Measurements from ENCODE around the gene CYP39A1. TPM values are rescaled to one million over a fixed set of nuclear protein-coding genes. Genes with fewer than 3 reads are reported as not detected.

Gene CYP39A1
- total RNA-seq, 2 experiments from 2014 or later, result not detected

DNA sequence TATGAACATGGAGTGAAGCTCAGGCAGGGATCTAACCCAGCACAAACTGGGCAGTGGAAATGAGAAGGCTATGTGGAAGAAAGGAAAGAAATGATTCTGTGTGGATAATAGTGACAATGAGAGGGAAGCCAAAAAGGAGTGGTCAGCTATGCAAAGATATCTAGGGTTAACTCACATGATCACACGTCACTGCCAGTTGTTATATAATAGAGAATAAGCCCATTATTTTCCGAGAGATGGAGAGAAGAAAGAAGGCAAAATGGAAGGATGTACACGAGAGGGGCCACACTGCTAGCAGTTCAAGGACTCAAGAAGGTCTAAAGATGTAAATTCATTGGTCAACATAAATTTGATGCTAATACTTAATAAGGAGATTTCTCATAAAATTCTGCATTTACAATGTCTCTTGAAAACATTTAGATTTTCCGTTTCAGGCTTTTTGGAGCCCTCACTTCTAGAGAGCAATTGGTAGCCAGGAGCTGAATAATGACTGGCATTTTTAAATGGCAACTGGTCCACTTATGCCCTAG is 142.6 kb downstream of the CYP39A1 start:
- ATAC-seq (ENCODE audit: poor library complexity) (no peak), DNase-seq (no peak)
- H3K27me3 Mint-ChIP-seq, result peaks cover 24% of the 10 kb centered on the region
- Histone ChIP-seq H3K27ac (ENCODE audit: low read depth in 1 of 2, low read length in 2 of 2) (no peak overlapping the region), H3K4me3 (ENCODE audit: low read length) (no peak overlapping the region), H3K9me3 (ENCODE audit: control insufficient read depth in 1 of 2, insufficient read depth in 1 of 2, low read length in 2 of 2) (no peaks in the 10 kb centered on the region), H3K36me3 (ENCODE audit: insufficient read depth, low read length) (no peaks in the 10 kb centered on the region), H3K27me3 (ENCODE audit: control insufficient read depth in 1 of 2, insufficient read depth in 2 of 2, low read length in 2 of 2) (peaks cover 0 to 5% of the 10 kb centered on the region in 2 experiments), H3K4me1 (ENCODE audit: insufficient read depth, low read length) (no peaks in the 10 kb centered on the region)
- no peak overlapping the region for H3K27ac Mint-ChIP-seq
- CTCF ChIA-PET, result interaction anchor here (1.1 to 1.5 kb wide), 2 partner anchors 8 to 165 kb away, joined by 3 to 4 read pairs; no protein-coding TSS in a partner anchor
- TF ChIP-seq, protein P1, sequence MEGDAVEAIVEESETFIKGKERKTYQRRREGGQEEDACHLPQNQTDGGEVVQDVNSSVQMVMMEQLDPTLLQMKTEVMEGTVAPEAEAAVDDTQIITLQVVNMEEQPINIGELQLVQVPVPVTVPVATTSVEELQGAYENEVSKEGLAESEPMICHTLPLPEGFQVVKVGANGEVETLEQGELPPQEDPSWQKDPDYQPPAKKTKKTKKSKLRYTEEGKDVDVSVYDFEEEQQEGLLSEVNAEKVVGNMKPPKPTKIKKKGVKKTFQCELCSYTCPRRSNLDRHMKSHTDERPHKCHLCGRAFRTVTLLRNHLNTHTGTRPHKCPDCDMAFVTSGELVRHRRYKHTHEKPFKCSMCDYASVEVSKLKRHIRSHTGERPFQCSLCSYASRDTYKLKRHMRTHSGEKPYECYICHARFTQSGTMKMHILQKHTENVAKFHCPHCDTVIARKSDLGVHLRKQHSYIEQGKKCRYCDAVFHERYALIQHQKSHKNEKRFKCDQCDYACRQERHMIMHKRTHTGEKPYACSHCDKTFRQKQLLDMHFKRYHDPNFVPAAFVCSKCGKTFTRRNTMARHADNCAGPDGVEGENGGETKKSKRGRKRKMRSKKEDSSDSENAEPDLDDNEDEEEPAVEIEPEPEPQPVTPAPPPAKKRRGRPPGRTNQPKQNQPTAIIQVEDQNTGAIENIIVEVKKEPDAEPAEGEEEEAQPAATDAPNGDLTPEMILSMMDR (IDR thresholded peaks at IDR 0.05), result no peak
- no peak overlapping the region for H3K4me3 Mint-ChIP-seq
- POLR2A ChIA-PET, result no interaction called here
- intact Hi-C loops (cut with DNase I, micrococcal nuclease), result no loop called here
- no peaks in the 10 kb centered on the region for H3K9me3 Mint-ChIP-seq
- H3K4me1 Mint-ChIP-seq (ENCODE audit: low read depth), result no peaks in the 10 kb centered on the region
- no peaks in the 10 kb centered on the region for H3K36me3 Mint-ChIP-seq (ENCODE audit: low read depth)

DNA sequence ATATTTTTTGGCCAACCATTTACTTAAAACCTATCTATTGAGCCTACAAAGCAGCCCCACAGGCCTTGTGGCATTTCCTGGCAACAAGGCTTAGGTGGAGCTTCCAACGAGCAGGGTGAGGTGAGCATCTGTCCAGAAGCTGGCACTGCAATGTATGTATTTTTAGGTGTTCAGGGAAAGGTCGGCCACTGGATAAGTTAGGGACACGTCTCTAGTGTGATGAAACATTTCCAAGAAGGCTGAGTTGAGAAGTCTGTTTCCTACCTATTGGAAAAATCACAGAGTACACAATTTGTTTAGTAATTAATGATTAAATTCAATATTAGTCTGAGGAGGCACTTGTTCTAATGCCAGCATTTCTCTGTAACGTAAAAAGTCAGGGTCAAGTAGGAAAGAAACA is 143.6 kb downstream of the CYP39A1 start:
- ATAC-seq (ENCODE audit: poor library complexity) (no peak), DNase-seq (no peak)
- Histone ChIP-seq H3K36me3 (ENCODE audit: insufficient read depth, low read length) (no peaks in the 10 kb centered on the region), H3K27me3 (ENCODE audit: control insufficient read depth in 1 of 2, insufficient read depth in 2 of 2, low read length in 2 of 2) (peaks cover 0 to 9% of the 10 kb centered on the region in 2 experiments), H3K4me3 (ENCODE audit: low read length) (no peak overlapping the region), H3K27ac (ENCODE audit: low read depth in 1 of 2, low read length in 2 of 2) (no peak overlapping the region), H3K9me3 (ENCODE audit: control insufficient read depth in 1 of 2, insufficient read depth in 1 of 2, low read length in 2 of 2) (no peaks in the 10 kb centered on the region), H3K4me1 (ENCODE audit: insufficient read depth, low read length) (no peaks in the 10 kb centered on the region)
- intact Hi-C loops (cut with DNase I, micrococcal nuclease), result no loop called here
- TF ChIP-seq, protein P1 (IDR thresholded peaks at IDR 0.05), result no peak
- peaks cover 24% of the 10 kb centered on the region for H3K27me3 Mint-ChIP-seq
- H3K9me3 Mint-ChIP-seq, result no peaks in the 10 kb centered on the region
- ChIA-PET POLR2A (no interaction called here), CTCF (interaction anchor here (1.0 kb wide), 1 partner anchor 83 kb away, joined by 3 read pairs; no protein-coding TSS in a partner anchor)
- H3K36me3 Mint-ChIP-seq (ENCODE audit: low read depth), result no peaks in the 10 kb centered on the region
- H3K4me1 Mint-ChIP-seq (ENCODE audit: low read depth), result no peaks in the 10 kb centered on the region
- no peak overlapping the region for H3K4me3 Mint-ChIP-seq
- H3K27ac Mint-ChIP-seq, result no peak overlapping the region

DNA sequence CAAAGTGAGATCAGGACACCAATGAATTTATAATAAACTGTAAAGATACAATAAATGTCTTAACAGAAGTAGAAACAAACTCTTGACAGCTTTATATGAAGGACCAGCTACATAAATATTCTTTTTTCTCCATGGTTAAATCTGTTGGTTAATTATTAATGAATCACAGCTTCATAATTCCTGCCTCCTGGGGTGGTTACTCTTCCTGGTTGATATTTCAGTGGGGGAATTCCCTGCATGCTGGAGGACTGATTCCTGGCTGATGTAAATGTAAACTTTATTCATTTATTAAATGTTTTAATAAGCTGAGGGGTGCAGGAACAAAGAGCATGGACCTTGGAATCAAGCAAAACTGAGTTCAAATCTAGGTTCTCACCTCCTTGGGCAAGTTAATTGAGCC is 145.2 kb downstream of the CYP39A1 start:
- H3K9me3 ChIP-seq (ENCODE audit: control insufficient read depth in 1 of 2, insufficient read depth in 1 of 2, low read length in 2 of 2), result no peaks in the 10 kb centered on the region
- TF ChIP-seq, protein P1 (IDR thresholded peaks at IDR 0.05), result no peak
- H3K36me3 ChIP-seq (ENCODE audit: insufficient read depth, low read length), result no peaks in the 10 kb centered on the region
- ATAC-seq (ENCODE audit: poor library complexity), result no peak
- no peaks in the 10 kb centered on the region for H3K36me3 Mint-ChIP-seq (ENCODE audit: low read depth)
- no peak for DNase-seq
- H3K4me1 ChIP-seq (ENCODE audit: insufficient read depth, low read length), result no peaks in the 10 kb centered on the region
- H3K27me3 Mint-ChIP-seq, result peaks cover 24% of the 10 kb centered on the region
- intact Hi-C loops (cut with DNase I, micrococcal nuclease), result no loop called here
- POLR2A ChIA-PET, result no interaction called here
- H3K27me3 ChIP-seq (ENCODE audit: control insufficient read depth in 1 of 2, insufficient read depth in 2 of 2, low read length in 2 of 2), result peaks cover 0 to 6% of the 10 kb centered on the region in 2 experiments
- no peak overlapping the region for H3K27ac Mint-ChIP-seq
- no peak overlapping the region for H3K4me3 Mint-ChIP-seq
- H3K4me1 Mint-ChIP-seq (ENCODE audit: low read depth), result no peaks in the 10 kb centered on the region
- no peaks in the 10 kb centered on the region for H3K9me3 Mint-ChIP-seq
- H3K4me3 ChIP-seq (ENCODE audit: low read length), result no peak overlapping the region
- CTCF ChIA-PET, result no interaction called here
- no peak overlapping the region for H3K27ac ChIP-seq (ENCODE audit: low read depth in 1 of 2, low read length in 2 of 2)
